ENCODE results near the gene MARF1. TPM values are rescaled to one million over a fixed set of nuclear protein-coding genes. Genes with fewer than 3 reads are reported as not detected.
"Not testable (repeated sequence)": the region's sequence is repeated elsewhere in the genome, so short reads cannot be mapped to it uniquely, and the experiment has no call there.

MARF1 gene
- total RNA-seq, 1 experiment from 2014 or later: 5.3 TPM

- no peak for DNase-seq
- no peaks in the 10 kb centered on the region for H3K27me3 ChIP-seq (ENCODE audit: control insufficient read depth, insufficient read depth, low read length)
- H3K4me3 ChIP-seq (ENCODE audit: insufficient read depth, low read depth, low read length): no peak overlapping the region
- H3K36me3 ChIP-seq (replicated peaks; ENCODE audit: control insufficient read depth, insufficient read depth, low read length): no peaks in the 10 kb centered on the region
Measured at GRCh38 chr16:15567823-15568222, 75.1 kb downstream of the MARF1 start.

DNA sequence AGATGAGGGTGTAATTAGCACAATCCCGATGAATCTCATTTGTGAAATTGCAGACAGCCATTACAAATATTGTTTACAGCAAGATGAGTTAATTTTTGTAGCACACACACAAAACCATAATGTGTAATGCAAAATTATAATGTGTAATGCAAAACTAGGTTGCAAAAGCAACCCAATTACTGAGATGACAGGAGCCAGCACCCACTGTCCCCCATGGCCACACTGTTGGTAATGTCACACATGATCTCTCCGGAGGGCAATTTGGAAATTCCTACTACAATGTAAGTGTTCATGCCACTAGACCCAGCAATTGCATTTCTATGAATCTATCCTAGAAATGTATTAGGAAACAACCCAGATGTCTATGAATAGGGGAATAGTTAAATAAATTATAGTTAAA is 76.9 kb downstream of the MARF1 start:
- DNase-seq: no peak

GRCh38 chr16:15564604-15565339 is 78.2 kb downstream of the MARF1 start:
- Histone ChIP-seq H3K36me3 (replicated peaks; ENCODE audit: control insufficient read depth, insufficient read depth, low read length) (no peaks in the 10 kb centered on the region), H3K4me3 (ENCODE audit: insufficient read depth, low read depth, low read length) (no peak overlapping the region), H3K27me3 (ENCODE audit: control insufficient read depth, insufficient read depth, low read length) (no peaks in the 10 kb centered on the region)
- no peak for DNase-seq

More for the DNA sequence above, 76.9 kb downstream of the MARF1 start:
- no peak overlapping the region for H3K4me3 ChIP-seq (ENCODE audit: insufficient read depth, low read depth, low read length)
- H3K27me3 ChIP-seq (ENCODE audit: control insufficient read depth, insufficient read depth, low read length): no peaks in the 10 kb centered on the region
- no peaks in the 10 kb centered on the region for H3K36me3 ChIP-seq (replicated peaks; ENCODE audit: control insufficient read depth, insufficient read depth, low read length)

DNA sequence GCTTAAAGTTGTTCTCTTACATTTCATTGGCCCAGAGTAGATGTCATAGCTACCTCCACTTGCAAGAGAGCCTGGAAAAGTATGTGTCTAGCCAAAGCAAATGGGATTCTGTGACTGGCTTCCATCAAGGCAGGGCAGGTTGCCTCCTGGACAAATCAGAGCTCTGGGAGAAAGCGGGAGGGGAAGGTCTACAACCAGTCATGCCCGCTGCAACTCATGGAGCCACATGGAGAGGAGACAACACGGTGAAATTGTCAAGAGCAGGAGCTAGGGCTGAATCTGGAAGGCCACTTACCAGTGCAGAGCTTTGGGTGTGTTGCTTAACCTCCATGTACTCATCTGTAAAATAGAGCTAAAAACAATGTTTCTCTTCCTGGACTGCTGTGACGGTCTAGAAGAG is 83.8 kb downstream of the MARF1 start:
- DNase-seq: no peak
- H3K36me3 ChIP-seq (replicated peaks; ENCODE audit: control insufficient read depth, insufficient read depth, low read length): no peaks in the 10 kb centered on the region
- H3K27me3 ChIP-seq (ENCODE audit: control insufficient read depth, insufficient read depth, low read length): no peaks in the 10 kb centered on the region
- H3K4me3 ChIP-seq (ENCODE audit: insufficient read depth, low read depth, low read length): no peak overlapping the region

- H3K36me3 ChIP-seq (replicated peaks; ENCODE audit: control insufficient read depth, insufficient read depth, low read length): no peaks in the 10 kb centered on the region
- no peaks in the 10 kb centered on the region for H3K27me3 ChIP-seq (ENCODE audit: control insufficient read depth, insufficient read depth, low read length)
- DNase-seq: no peak
- H3K4me3 ChIP-seq (ENCODE audit: insufficient read depth, low read depth, low read length): no peak overlapping the region
Measured at GRCh38 chr16:15557258-15557657, 85.7 kb downstream of the MARF1 start.

DNA sequence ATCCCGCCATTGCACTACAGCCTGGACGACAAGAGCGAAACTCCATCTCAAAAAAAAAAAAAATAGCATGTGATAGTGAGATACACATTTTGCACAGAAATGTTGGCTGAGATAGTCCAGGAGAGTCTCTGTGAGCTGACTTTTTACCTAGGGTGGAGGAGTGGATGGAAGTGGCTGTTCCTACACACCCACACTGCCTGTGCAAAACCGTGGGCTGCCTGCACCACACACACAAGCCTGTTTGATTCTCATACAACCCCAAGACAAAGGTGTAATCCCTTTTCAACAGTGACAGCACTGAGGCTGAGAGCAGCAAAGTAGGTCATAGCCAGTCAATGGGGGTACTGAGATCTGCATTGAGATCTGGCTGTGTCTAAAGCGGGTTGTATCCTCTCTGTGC is 86.8 kb downstream of the MARF1 start:
- no peaks in the 10 kb centered on the region for H3K36me3 ChIP-seq (replicated peaks; ENCODE audit: control insufficient read depth, insufficient read depth, low read length)
- no peaks in the 10 kb centered on the region for H3K27me3 ChIP-seq (ENCODE audit: control insufficient read depth, insufficient read depth, low read length)
- DNase-seq: no peak
- no peak overlapping the region for H3K4me3 ChIP-seq (ENCODE audit: insufficient read depth, low read depth, low read length)

- H3K4me3 ChIP-seq (ENCODE audit: insufficient read depth, low read depth, low read length): no peak overlapping the region
- H3K36me3 ChIP-seq (replicated peaks; ENCODE audit: control insufficient read depth, insufficient read depth, low read length): no peaks in the 10 kb centered on the region
- no peak for DNase-seq
Measured at GRCh38 chr16:15553313-15554088, 89.5 kb downstream of the MARF1 start.

GRCh38 chr16:15552507-15552906 is 90.4 kb downstream of the MARF1 start:
- Histone ChIP-seq H3K4me3 (ENCODE audit: insufficient read depth, low read depth, low read length) (no peak overlapping the region), H3K36me3 (replicated peaks; ENCODE audit: control insufficient read depth, insufficient read depth, low read length) (no peaks in the 10 kb centered on the region), H3K27me3 (ENCODE audit: control insufficient read depth, insufficient read depth, low read length) (no peaks in the 10 kb centered on the region)
- no peak for DNase-seq

More at GRCh38 chr16:15553313-15554088, 89.5 kb downstream of the MARF1 start:
- no peaks in the 10 kb centered on the region for H3K27me3 ChIP-seq (ENCODE audit: control insufficient read depth, insufficient read depth, low read length)

GRCh38 chr16:15548482-15548891 is 94.5 kb downstream of the MARF1 start:
- DNase-seq: no peak
- no peaks in the 10 kb centered on the region for H3K27me3 ChIP-seq (ENCODE audit: control insufficient read depth, insufficient read depth, low read length)
- no peak overlapping the region for H3K4me3 ChIP-seq (ENCODE audit: insufficient read depth, low read depth, low read length)
- H3K36me3 ChIP-seq (replicated peaks; ENCODE audit: control insufficient read depth, insufficient read depth, low read length): no peaks in the 10 kb centered on the region

GRCh38 chr16:15547768-15548096 is 95.2 kb downstream of the MARF1 start:
- DNase-seq: no peak
- Histone ChIP-seq H3K4me3 (ENCODE audit: insufficient read depth, low read depth, low read length) (no peak overlapping the region), H3K36me3 (replicated peaks; ENCODE audit: control insufficient read depth, insufficient read depth, low read length) (no peaks in the 10 kb centered on the region), H3K27me3 (ENCODE audit: control insufficient read depth, insufficient read depth, low read length) (no peaks in the 10 kb centered on the region)

GRCh38 chr16:15547072-15547767 is 95.7 kb downstream of the MARF1 start:
- H3K27me3 ChIP-seq (ENCODE audit: control insufficient read depth, insufficient read depth, low read length); H3K36me3 ChIP-seq (replicated peaks; ENCODE audit: control insufficient read depth, insufficient read depth, low read length); H3K4me3 ChIP-seq (ENCODE audit: insufficient read depth, low read depth, low read length); DNase-seq: not testable (repeated sequence)

DNA sequence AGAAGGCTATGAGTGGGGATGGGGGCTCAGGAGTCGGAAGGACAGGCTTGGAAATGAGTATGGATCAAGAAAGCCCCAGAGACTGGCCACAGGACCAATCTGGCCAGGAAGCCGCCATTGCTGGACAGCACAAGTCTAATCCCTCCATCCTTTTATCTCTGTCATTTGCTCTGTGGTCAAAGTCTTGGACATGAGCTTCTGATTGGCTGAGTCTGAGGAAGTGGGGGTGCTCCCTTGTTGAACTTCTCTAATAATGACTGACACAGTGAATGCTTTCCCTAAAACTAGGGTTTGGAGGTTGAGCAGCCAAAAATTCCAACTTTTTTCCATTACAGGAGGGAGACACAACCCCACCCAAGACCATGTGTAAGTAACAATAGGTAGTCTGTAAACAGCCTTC is 97.4 kb downstream of the MARF1 start:
- Histone ChIP-seq H3K27me3 (ENCODE audit: control insufficient read depth, insufficient read depth, low read length) (no peaks in the 10 kb centered on the region), H3K4me3 (ENCODE audit: insufficient read depth, low read depth, low read length) (no peak overlapping the region), H3K36me3 (replicated peaks; ENCODE audit: control insufficient read depth, insufficient read depth, low read length) (no peaks in the 10 kb centered on the region)
- no peak for DNase-seq

DNA sequence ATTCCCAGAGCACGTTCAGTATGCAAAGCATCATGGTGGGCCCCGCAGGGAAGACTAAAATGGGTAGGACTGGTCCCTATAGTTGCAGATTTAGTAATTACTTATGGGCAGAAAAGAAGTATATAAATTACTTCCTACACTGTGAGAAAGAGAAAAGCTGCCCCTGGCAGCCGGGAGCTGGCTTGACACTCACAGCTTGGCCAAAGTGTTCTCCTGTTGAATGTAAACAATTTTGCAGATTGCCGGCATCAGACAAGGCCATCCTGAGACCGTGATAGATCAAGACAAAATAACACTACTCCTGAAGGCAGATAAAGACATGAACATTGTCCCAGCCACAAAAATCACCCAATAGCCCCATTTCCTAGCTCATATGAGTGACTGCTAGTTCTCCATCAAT is 98.5 kb downstream of the MARF1 start:
- no peak for DNase-seq
- Histone ChIP-seq H3K36me3 (replicated peaks; ENCODE audit: control insufficient read depth, insufficient read depth, low read length) (no peaks in the 10 kb centered on the region), H3K4me3 (ENCODE audit: insufficient read depth, low read depth, low read length) (no peak overlapping the region), H3K27me3 (ENCODE audit: control insufficient read depth, insufficient read depth, low read length) (no peaks in the 10 kb centered on the region)

All from H7 (cell line).